GM21528 (cell line): ENCODE results near the gene GABRA4.
A peak's percentile ranks its signal among the peaks of the same experiment; 100 is the strongest.

ENCODE experiments used
- ATAC-seq: cut with Tn5 transposase; IDR thresholded peaks from one replicate; pipeline ENCODE4 v1.9.1; 2021; ENCODE audit warnings: mild to moderate bottlenecking, moderate library complexity; ENCODE audit not compliant: unreplicated experiment, low FRiP score

GABRA4 gene

GRCh38 chr4:46934726-46935125 is 58.7 kb downstream of the GABRA4 start:
- ATAC-seq = no peak

GRCh38 chr4:46933686-46934085 is 59.7 kb downstream of the GABRA4 start:
- no peak for ATAC-seq

DNA sequence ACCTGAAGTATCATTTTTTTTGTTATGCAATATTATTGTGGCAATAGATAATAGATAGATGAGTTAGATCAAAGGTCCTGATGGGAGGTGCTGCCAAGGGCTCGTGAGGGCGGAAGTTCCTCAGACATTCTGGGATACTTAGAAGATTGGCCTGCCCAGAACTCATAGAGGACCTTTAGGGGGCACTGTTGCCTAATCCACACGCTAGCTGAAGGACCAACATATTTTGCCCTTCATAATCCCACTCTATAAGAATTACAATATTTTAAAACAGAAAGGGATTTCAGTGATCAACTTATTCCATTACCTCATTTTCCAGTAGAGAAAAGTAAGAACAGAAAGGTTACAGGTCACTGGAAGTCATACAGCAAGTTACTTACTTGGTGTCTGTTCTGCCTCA is 61.4 kb downstream of the GABRA4 start:
- peak; percentile 63 for ATAC-seq

- no peak for ATAC-seq
These were observed 62.5 kb downstream of the GABRA4 start for GRCh38 chr4:46930891-46931290.

- no peak for ATAC-seq
These were observed 66.2 kb downstream of the GABRA4 start for GRCh38 chr4:46927201-46927600.

DNA sequence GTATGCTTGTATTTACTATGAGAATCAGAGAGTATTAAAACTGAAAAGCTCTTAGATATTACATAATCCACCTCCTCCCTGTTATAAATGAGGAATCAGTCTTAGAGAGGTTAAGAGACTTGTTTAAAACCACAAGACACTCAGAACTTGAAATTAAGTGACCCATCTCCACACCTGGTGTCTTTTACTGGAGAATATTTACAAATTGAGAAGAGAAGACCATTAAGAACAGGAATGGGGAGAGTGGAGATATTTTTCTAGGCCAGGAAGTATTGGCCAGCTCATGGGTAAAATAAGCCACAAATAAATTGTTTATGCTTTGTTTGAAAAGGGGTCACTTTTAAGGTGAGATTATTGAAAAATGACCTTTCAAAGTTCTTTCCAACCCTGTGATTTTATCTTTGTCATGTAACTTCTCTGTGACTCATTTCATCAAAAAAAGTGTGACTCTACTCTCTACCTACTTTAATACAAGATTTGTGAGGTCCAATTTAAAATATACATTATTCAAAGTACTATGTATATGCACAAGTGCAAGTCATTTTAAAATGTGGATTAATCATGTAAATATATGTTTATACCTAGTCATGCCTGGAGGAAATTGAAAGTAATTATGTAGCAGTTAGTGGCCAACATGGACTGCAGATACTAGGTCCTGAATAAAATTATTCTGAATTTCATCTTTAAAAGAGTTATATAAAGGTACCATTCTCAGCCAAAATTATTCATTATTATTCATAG is 68.4 kb downstream of the GABRA4 start:
- ATAC-seq = no peak

DNA sequence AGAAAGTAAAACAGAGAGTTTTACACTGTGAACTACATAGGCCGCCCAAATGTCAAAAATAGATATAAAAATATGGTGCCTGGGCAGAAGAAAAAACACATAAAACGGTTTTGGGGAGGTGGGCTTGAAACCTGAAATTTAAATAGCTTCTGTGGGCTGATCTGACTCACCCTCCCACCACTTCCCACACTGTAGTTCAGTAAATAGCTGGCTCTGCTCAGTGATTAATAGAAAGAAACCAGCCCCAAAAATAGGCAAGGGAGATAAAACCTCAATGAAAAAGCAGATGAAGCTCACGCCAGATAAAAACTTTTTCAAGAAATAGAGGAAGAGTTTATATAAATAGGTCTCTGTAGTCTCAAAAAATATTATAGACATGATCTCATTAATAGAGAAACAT is 71.2 kb downstream of the GABRA4 start:
- no peak for ATAC-seq

GRCh38 chr4:46909078-46909477 is 84.3 kb downstream of the GABRA4 start, which contains the start of gene COX7B2:
Gene COX7B2 (minus strand): TSS chr4:46909245. CDS start chr4:46735192, 174,053 bp downstream.
- ATAC-seq = no peak

GRCh38 chr4:46908148-46908547 is 85.2 kb downstream of the GABRA4 start:
- ATAC-seq = no peak

DNA sequence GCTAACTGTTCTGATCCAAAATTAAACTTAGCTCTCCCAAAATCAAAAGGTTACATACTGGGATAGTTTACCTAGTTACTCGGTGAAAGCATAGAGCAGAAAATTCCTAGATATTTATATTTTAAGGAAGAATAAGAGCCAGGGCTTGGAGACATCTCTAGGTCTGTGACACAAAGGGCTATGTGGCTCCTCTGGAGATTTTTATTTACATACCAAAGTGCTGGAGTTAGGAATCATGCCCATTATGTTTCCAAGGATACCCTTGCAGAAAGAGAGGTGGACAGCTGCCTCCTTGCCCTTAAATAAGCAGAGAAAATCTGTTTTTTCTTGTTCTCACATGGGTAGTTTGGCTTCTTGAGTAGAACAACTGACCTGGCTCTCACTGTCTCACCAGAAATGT is 93.3 kb downstream of the GABRA4 start:
- ATAC-seq = no peak

- no peak for ATAC-seq
These were observed 98.6 kb downstream of the GABRA4 start for GRCh38 chr4:46894826-46895225.

GRCh38 chr4:46890056-46890455 is 103.3 kb downstream of the GABRA4 start:
- ATAC-seq = no peak

DNA sequence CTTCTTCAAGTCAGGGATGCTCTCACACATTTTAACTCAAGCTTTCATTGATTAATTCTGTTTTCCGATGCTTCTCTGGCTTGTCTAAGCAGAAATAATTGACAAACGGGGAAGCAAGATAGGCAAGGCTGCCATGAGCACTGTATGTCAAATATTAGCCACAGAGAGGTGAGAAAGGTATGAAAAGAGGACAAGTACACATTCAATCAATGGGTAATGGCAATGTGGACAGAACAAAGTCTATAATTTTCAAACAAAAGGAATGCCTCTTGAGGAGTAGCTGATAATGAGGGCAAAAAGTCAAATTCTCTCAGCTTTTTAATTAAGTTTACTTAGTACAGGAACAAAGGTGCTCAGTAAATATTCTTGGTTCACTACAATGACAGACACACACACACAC is 104.0 kb downstream of the GABRA4 start:
- ATAC-seq = no peak

DNA sequence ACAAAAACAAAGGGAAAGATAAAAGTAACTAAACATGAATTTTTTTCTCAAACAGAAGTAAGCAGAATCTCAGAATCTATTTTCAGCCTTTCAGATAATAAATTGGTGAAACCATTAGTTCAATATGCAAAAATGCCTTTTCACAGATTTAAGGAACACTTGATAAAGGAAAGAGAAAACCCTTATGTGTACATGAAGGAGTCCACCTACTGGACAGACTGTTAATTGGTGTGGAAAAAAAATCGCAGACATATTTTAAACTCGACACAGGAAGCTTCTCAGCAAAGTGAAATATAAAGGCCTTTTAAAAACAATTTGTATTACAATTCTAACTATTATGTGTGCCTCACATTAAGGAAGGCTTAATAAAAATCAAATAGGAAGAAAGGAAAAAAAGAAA is 106.7 kb downstream of the GABRA4 start:
- no peak for ATAC-seq

GRCh38 chr4:46878641-46879040 is 114.7 kb downstream of the GABRA4 start:
- ATAC-seq = no peak

GRCh38 chr4:46874811-46875210 is 118.6 kb downstream of the GABRA4 start:
- no peak for ATAC-seq

GRCh38 chr4:46870411-46870810 is 123.0 kb downstream of the GABRA4 start:
- ATAC-seq = no peak
